ENCODE measurements around the gene SPAG6.

DNA sequence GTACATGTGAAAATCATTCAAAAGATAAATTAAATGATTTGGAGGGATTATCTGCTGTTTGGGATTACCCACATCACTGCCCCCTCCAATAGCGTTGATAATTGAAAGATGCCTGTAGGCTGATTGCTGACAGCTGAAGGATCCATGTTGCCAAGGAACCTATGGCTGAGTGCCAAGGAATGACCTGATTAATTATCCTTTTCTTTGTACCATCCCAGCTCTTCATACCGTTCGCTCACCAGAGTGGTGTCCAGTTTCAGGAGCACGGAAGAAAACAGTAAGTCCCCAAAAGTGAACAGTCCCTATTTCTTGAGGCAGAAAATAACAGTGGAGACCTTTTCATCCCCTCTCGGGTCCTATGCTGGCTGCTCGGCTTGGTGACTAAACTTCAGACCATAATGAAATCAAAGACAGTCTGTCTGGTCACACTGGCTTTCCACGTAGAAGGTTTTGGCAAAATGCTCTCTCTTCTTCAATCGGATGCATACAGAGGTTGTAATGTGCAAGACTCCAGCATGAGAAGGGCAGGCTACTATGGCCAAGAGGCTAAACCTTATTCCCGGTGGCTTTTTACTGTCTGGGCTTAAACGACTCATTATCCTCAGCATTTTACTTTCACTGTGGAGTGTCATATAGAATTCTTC lies 108.8 kb downstream of the SPAG6 start:
- TF ChIP-seq, protein P1, sequence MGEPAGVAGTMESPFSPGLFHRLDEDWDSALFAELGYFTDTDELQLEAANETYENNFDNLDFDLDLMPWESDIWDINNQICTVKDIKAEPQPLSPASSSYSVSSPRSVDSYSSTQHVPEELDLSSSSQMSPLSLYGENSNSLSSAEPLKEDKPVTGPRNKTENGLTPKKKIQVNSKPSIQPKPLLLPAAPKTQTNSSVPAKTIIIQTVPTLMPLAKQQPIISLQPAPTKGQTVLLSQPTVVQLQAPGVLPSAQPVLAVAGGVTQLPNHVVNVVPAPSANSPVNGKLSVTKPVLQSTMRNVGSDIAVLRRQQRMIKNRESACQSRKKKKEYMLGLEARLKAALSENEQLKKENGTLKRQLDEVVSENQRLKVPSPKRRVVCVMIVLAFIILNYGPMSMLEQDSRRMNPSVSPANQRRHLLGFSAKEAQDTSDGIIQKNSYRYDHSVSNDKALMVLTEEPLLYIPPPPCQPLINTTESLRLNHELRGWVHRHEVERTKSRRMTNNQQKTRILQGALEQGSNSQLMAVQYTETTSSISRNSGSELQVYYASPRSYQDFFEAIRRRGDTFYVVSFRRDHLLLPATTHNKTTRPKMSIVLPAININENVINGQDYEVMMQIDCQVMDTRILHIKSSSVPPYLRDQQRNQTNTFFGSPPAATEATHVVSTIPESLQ (CRISPR knock-in tag; IDR thresholded peaks at IDR 0.05) = no peak
- TF ChIP-seq, protein P2, sequence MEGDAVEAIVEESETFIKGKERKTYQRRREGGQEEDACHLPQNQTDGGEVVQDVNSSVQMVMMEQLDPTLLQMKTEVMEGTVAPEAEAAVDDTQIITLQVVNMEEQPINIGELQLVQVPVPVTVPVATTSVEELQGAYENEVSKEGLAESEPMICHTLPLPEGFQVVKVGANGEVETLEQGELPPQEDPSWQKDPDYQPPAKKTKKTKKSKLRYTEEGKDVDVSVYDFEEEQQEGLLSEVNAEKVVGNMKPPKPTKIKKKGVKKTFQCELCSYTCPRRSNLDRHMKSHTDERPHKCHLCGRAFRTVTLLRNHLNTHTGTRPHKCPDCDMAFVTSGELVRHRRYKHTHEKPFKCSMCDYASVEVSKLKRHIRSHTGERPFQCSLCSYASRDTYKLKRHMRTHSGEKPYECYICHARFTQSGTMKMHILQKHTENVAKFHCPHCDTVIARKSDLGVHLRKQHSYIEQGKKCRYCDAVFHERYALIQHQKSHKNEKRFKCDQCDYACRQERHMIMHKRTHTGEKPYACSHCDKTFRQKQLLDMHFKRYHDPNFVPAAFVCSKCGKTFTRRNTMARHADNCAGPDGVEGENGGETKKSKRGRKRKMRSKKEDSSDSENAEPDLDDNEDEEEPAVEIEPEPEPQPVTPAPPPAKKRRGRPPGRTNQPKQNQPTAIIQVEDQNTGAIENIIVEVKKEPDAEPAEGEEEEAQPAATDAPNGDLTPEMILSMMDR (IDR thresholded peaks at IDR 0.05) = no peak
- TF ChIP-seq, protein P3, sequence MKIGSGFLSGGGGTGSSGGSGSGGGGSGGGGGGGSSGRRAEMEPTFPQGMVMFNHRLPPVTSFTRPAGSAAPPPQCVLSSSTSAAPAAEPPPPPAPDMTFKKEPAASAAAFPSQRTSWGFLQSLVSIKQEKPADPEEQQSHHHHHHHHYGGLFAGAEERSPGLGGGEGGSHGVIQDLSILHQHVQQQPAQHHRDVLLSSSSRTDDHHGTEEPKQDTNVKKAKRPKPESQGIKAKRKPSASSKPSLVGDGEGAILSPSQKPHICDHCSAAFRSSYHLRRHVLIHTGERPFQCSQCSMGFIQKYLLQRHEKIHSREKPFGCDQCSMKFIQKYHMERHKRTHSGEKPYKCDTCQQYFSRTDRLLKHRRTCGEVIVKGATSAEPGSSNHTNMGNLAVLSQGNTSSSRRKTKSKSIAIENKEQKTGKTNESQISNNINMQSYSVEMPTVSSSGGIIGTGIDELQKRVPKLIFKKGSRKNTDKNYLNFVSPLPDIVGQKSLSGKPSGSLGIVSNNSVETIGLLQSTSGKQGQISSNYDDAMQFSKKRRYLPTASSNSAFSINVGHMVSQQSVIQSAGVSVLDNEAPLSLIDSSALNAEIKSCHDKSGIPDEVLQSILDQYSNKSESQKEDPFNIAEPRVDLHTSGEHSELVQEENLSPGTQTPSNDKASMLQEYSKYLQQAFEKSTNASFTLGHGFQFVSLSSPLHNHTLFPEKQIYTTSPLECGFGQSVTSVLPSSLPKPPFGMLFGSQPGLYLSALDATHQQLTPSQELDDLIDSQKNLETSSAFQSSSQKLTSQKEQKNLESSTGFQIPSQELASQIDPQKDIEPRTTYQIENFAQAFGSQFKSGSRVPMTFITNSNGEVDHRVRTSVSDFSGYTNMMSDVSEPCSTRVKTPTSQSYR (CRISPR knock-in tag; IDR thresholded peaks at IDR 0.05) = no peak
- TF ChIP-seq, protein P4, sequence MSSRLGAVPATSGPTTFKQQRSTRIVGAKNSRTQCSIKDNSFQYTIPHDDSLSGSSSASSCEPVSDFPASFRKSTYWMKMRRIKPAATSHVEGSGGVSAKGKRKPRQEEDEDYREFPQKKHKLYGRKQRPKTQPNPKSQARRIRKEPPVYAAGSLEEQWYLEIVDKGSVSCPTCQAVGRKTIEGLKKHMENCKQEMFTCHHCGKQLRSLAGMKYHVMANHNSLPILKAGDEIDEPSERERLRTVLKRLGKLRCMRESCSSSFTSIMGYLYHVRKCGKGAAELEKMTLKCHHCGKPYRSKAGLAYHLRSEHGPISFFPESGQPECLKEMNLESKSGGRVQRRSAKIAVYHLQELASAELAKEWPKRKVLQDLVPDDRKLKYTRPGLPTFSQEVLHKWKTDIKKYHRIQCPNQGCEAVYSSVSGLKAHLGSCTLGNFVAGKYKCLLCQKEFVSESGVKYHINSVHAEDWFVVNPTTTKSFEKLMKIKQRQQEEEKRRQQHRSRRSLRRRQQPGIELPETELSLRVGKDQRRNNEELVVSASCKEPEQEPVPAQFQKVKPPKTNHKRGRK (CRISPR knock-in tag; IDR thresholded peaks at IDR 0.05; ENCODE audit: borderline replicate concordance) = no peak
- TF ChIP-seq, protein P5, sequence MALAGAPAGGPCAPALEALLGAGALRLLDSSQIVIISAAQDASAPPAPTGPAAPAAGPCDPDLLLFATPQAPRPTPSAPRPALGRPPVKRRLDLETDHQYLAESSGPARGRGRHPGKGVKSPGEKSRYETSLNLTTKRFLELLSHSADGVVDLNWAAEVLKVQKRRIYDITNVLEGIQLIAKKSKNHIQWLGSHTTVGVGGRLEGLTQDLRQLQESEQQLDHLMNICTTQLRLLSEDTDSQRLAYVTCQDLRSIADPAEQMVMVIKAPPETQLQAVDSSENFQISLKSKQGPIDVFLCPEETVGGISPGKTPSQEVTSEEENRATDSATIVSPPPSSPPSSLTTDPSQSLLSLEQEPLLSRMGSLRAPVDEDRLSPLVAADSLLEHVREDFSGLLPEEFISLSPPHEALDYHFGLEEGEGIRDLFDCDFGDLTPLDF (CRISPR knock-in tag; IDR thresholded peaks at IDR 0.05) = no peak
- TF ChIP-seq ZNF396 (CRISPR knock-in tag; IDR thresholded peaks at IDR 0.05; ENCODE audit: borderline replicate concordance) (no peak), ATF2 (CRISPR knock-in tag; IDR thresholded peaks at IDR 0.05; ENCODE audit: borderline replicate concordance, low read depth) (no peak), ESRRA (CRISPR knock-in tag; IDR thresholded peaks at IDR 0.05; ENCODE audit: borderline replicate concordance) (no peak), MYBL2 (CRISPR knock-in tag; IDR thresholded peaks at IDR 0.05) (no peak), JUN (CRISPR knock-in tag; IDR thresholded peaks at IDR 0.05) (no peak), ZBTB43 (CRISPR knock-in tag; IDR thresholded peaks at IDR 0.05) (no peak), IRF1 (CRISPR knock-in tag; IDR thresholded peaks at IDR 0.05) (no peak)
- TF ChIP-seq, protein P6, sequence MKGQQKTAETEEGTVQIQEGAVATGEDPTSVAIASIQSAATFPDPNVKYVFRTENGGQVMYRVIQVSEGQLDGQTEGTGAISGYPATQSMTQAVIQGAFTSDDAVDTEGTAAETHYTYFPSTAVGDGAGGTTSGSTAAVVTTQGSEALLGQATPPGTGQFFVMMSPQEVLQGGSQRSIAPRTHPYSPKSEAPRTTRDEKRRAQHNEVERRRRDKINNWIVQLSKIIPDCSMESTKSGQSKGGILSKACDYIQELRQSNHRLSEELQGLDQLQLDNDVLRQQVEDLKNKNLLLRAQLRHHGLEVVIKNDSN (CRISPR knock-in tag; IDR thresholded peaks at IDR 0.05) = no peak

Data from WTC11 (cell line).